A549 (cell line): ENCODE results near the gene FGFR2.

ENCODE experiments used
- CTCF ChIP-seq: fragments of >200 bp; sonication (Bioruptor Twin); formaldehyde crosslinking; IDR thresholded peaks from 3 replicates; pipeline ENCODE4 v1.5.1; 2016
- EHMT2 ChIP-seq: fragments of 200-600 bp; sonication (generic); IDR thresholded peaks from 2 replicates; pipeline ENCODE4 v1.6.1; 2016; ENCODE audit warnings: antibody characterized with exemption, low read depth, mild to moderate bottlenecking, moderate library complexity
- EP300 ChIP-seq, 2 experiments: fragments of >200 bp; sonication (Bioruptor Twin); formaldehyde crosslinking; IDR thresholded peaks; 2 replicates in 1 of 2; 3 replicates in 1 of 2; pipeline ENCODE4 v1.6.1; 2016 to 2017
- ESRRA ChIP-seq: fragments of 150-350 bp; IDR thresholded peaks from 2 replicates; pipeline ENCODE4 v1.6.1; 2014; ENCODE audit warnings: mild to moderate bottlenecking, low read length, borderline replicate concordance
- HDAC2 ChIP-seq: fragments of 200-600 bp; sonication (generic); IDR thresholded peaks from 2 replicates; pipeline ENCODE4 v1.6.1; 2016
- HMGXB4 ChIP-seq: fragments of 250-450 bp; sonication (Bioruptor Pico); IDR thresholded peaks from 2 replicates; pipeline ENCODE4 v1.5.0; 2021; ENCODE audit warnings: mild to moderate bottlenecking, moderate library complexity, borderline replicate concordance
- MAX ChIP-seq: IDR thresholded peaks from 2 replicates; pipeline ENCODE4 v1.6.1; 2012
- MAZ ChIP-seq: fragments of 150-350 bp; IDR thresholded peaks from 2 replicates; pipeline ENCODE4 v1.6.1; 2014; ENCODE audit warnings: antibody characterized with exemption, low read depth, low read length, borderline replicate concordance
- POLR2A ChIP-seq: IDR thresholded peaks from 2 replicates; pipeline ENCODE4 v1.6.1; 2012; ENCODE audit warnings: mild to moderate bottlenecking, low read length
- RAD21 ChIP-seq, 2 experiments: fragments of >200 bp in 1 of 2; sonication (Bioruptor Twin) in 1 of 2; formaldehyde crosslinking in 1 of 2; IDR thresholded peaks in 1 of 2; conservative IDR thresholded peaks in 1 of 2; 2 replicates in 1 of 2; 3 replicates in 1 of 2; pipeline ENCODE4 v1.6.1; 2012 to 2018; ENCODE audit warnings: inconsistent platforms in 1 of 2
- RCOR1 ChIP-seq: fragments of 150-350 bp; IDR thresholded peaks from 2 replicates; pipeline ENCODE4 v1.6.1; 2014; ENCODE audit warnings: antibody characterized with exemption, low read length, low read depth
- RNF2 ChIP-seq: fragments of 200-600 bp; sonication (generic); IDR thresholded peaks from 2 replicates; pipeline ENCODE4 v1.6.1; 2016; ENCODE audit warnings: low read depth, mild to moderate bottlenecking, antibody characterized with exemption, moderate library complexity, borderline replicate concordance
- SMC3 ChIP-seq: fragments of >200 bp; sonication (Bioruptor Twin); formaldehyde crosslinking; IDR thresholded peaks from 3 replicates; pipeline ENCODE4 v1.6.1; 2018; ENCODE audit warnings: inconsistent platforms

GRCh38 chr10:121516093-121516865, 82.0 kb downstream of the FGFR2 start:
- TF ChIP-seq HDAC2 (no peak), CTCF (no peak), RCOR1 (no peak), POLR2A (no peak), EHMT2 (no peak), HMGXB4 (no peak), MAX (no peak), MAZ (no peak), RNF2 (no peak), RAD21 (conservative IDR thresholded peaks at IDR 0.05 in 1 of 2, IDR thresholded peaks at IDR 0.05 in 1 of 2) (no peak), EP300 (IDR thresholded peaks at IDR 0.05) (no peak), SMC3 (no peak), ESRRA (no peak)
